Retinal pigment epithelial cell (primary cell): ENCODE measurements around the gene LMAN2.
A peak's percentile ranks its signal among the peaks of the same experiment; 100 is the strongest.

Source experiments
- DNase-seq: peaks from one replicate; pipeline ENCODE4 v3.0.0-alpha.2; 2010; ENCODE audit warnings: low read depth
- H3K4me3 ChIP-seq: 2 replicates; pipeline ENCODE4 v1.5.1; 2011; ENCODE audit warnings: mild to moderate bottlenecking, low read length, control low read depth, moderate library complexity
- TF ChIP-seq, protein P1 (sequence below): conservative IDR thresholded peaks from 2 replicates; pipeline ENCODE4 v1.5.1; 2011; ENCODE audit warnings: low read depth, low read length, control low read depth, inconsistent platforms

Gene LMAN2

DNA sequence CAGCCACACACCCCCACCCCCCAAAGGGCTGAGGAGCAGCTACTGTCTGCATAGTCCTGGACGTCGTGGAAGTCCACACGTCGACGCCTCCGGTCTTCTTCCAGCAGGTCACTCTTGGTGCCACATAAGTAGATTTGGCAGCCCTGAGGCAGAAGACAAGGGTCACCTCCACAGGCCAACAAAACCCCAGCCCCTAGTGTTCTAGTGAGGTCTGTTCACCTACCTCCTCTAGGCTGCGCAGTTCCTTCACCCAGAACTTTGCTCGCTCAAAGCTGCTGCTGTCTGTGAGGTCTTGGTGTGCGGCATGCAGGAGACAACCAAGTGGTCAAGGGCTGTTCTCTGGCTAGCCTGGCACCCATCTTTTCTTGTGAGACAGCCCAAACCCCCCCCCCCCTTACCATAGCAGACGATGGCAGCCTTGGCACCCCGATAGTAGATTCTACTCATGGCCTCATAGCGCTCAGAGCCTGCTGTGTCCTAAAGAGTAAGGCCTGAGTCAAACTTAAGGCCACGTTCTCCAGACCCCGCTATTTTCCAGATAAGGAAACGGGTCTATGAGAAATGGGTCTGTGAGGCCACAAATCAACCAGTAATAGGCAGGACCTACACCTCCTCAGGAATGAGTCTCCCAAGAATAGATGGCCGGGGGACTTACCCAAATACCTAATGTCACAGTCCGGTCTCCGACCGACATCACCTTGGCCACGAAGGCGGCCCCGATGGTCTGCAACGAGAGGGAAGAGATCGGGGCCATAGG lies 48.9 kb downstream of the LMAN2 start:
- H3K4me3 ChIP-seq = peak overlapping the region; percentile 98
- no peak for DNase-seq
- TF ChIP-seq, protein P1, sequence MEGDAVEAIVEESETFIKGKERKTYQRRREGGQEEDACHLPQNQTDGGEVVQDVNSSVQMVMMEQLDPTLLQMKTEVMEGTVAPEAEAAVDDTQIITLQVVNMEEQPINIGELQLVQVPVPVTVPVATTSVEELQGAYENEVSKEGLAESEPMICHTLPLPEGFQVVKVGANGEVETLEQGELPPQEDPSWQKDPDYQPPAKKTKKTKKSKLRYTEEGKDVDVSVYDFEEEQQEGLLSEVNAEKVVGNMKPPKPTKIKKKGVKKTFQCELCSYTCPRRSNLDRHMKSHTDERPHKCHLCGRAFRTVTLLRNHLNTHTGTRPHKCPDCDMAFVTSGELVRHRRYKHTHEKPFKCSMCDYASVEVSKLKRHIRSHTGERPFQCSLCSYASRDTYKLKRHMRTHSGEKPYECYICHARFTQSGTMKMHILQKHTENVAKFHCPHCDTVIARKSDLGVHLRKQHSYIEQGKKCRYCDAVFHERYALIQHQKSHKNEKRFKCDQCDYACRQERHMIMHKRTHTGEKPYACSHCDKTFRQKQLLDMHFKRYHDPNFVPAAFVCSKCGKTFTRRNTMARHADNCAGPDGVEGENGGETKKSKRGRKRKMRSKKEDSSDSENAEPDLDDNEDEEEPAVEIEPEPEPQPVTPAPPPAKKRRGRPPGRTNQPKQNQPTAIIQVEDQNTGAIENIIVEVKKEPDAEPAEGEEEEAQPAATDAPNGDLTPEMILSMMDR = peak; percentile 13

- no peak overlapping the region for H3K4me3 ChIP-seq
- no peak for DNase-seq
- TF ChIP-seq, protein P1 = no peak
These were observed 49.8 kb downstream of the LMAN2 start for GRCh38 chr5:177301503-177302165.

GRCh38 chr5:177300951-177301350 lies 50.5 kb downstream of the LMAN2 start:
- TF ChIP-seq, protein P1 = no peak
- H3K4me3 ChIP-seq = no peak overlapping the region
- DNase-seq = no peak

DNA sequence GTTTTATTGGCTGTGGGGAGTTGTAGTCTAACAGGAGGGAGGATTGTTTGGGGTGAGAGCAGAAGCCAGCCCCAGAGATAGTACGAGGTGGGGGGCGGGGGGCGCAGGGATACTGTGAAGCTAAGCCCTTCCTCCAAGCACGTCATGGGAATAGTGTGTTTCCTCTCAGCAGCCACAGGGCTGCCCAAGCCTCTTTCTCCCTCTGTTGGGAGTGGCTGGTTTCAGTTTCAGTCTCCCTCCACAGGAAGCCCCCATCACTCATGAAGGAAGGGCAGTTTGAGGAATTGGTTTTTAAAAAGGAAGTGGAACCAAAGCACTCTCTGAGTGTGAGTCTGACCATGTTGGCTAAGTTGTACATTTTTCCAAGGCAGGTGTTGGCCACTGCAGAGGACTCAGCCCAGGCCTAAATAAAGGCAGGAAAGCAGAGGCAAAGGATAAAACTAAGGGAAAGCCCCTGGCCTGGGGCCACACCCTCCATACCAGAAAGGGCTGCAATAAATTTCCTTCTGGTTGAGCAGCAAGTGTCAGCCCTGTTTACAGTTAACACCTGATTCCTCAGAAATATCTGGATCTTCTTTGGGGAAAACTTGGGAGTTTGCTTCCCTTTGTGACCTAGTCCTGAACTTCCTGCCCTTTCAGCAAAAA lies 51.1 kb downstream of the LMAN2 start:
- no peak overlapping the region for H3K4me3 ChIP-seq
- TF ChIP-seq, protein P1 = peak; percentile 30
- DNase-seq = no peak

DNA sequence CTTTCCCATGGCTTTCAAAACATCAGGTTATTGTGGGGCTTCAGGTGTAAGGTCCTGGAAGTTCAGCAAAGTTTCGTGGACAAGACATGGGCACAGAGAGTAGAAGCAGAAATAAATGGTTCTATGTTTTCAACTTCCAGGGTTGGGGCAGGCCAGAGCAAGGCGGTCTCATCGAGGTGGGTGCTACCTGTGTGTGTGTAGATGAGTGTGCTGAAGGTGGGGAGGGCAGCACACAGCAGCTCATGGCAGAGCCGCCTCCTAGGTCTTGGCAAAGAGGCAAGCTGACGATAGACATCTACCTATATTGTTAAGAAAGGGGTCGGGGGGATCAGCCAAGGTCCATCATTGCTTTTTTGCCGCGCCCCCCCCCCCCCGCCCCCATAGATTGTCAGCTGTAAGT lies 51.8 kb downstream of the LMAN2 start:
- TF ChIP-seq, protein P1 = no peak
- DNase-seq = no peak
- H3K4me3 ChIP-seq = no peak overlapping the region

DNA sequence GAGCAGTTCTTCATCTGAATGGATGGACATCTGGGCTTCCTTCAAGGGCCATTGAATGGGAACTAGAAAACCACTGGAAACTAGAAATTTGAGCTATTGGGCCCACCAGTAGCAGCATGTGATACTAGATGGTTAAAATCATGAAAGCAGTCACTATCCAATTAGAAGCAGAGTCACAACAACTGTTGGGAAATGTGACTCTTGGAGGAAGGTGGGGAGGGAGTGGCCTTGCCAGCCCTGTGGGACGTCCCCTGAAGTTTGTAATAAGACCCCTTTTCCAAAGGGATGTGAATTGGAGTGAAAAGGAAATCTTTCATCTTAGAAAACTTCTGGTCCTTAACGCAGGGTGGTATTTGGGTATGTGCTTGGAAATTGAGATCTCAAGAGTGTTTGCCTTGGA lies 53.5 kb downstream of the LMAN2 start:
- no peak for DNase-seq
- TF ChIP-seq, protein P1 = no peak
- H3K4me3 ChIP-seq = no peak overlapping the region
